NCI-H1092 (cell line): ENCODE results near the gene FGF21.

Experiments used
- DNase-seq: peaks from one replicate; lab custom pipeline; 2025; lab: John Stamatoyannopoulos, UW

Gene FGF21

GRCh38 chr19:48728911-48729664 is 26.2 kb upstream of the FGF21 start:
- DNase-seq, result no peak

- DNase-seq, result no peak
Observed at GRCh38 chr19:48731452-48731851, 23.9 kb upstream of the FGF21 start.

GRCh38 chr19:48734625-48735024 is 20.7 kb upstream of the FGF21 start:
- no peak for DNase-seq

- DNase-seq, result no peak
Observed at GRCh38 chr19:48735031-48735615, 20.2 kb upstream of the FGF21 start.

- DNase-seq, result no peak
Observed at GRCh38 chr19:48737360-48737998, 17.8 kb upstream of the FGF21 start.

GRCh38 chr19:48738557-48739403 is 16.5 kb upstream of the FGF21 start:
- peak; percentile 78 for DNase-seq

- DNase-seq, result peak; percentile 25
Observed at GRCh38 chr19:48739404-48740163, 15.7 kb upstream of the FGF21 start.

GRCh38 chr19:48740164-48740972 is 15.0 kb upstream of the FGF21 start, which contains the start of gene RASIP1:
RASIP1 (minus strand) TSS chr19:48740610; CDS start chr19:48740282, 328 bp downstream.
- DNase-seq, result no peak

GRCh38 chr19:48741129-48741999 is 14.0 kb upstream of the FGF21 start:
- no peak for DNase-seq

GRCh38 chr19:48742096-48742495 is 13.2 kb upstream of the FGF21 start:
- no peak for DNase-seq

- peak; percentile 32 for DNase-seq
Observed at GRCh38 chr19:48745208-48745995, 9.9 kb upstream of the FGF21 start.

GRCh38 chr19:48746110-48746509 is 9.2 kb upstream of the FGF21 start:
- no peak for DNase-seq

GRCh38 chr19:48746738-48747575 is 8.4 kb upstream of the FGF21 start, which contains the start of gene IZUMO1:
IZUMO1 (minus strand) TSS chr19:48746909; CDS start chr19:48745859, 1,050 bp downstream.
- no peak for DNase-seq

GRCh38 chr19:48749571-48750198 is 5.6 kb upstream of the FGF21 start:
- no peak for DNase-seq

- no peak for DNase-seq
Observed at GRCh38 chr19:48750351-48750750, 5.0 kb upstream of the FGF21 start.

GRCh38 chr19:48750771-48751504 is 4.4 kb upstream of the FGF21 start:
- no peak for DNase-seq
